ENCODE measurements around the gene TMEM135. TPM values are rescaled to one million over a fixed set of nuclear protein-coding genes. Genes with fewer than 3 reads are reported as not detected.
"Not testable (repeated sequence)": the region's sequence is repeated elsewhere in the genome, so short reads cannot be mapped to it uniquely, and the experiment has no call there.

Gene TMEM135
- polyA plus RNA-seq, 1 of the 3 experiments (the other 2 are of a cell fraction) = 3.0 TPM

DNA sequence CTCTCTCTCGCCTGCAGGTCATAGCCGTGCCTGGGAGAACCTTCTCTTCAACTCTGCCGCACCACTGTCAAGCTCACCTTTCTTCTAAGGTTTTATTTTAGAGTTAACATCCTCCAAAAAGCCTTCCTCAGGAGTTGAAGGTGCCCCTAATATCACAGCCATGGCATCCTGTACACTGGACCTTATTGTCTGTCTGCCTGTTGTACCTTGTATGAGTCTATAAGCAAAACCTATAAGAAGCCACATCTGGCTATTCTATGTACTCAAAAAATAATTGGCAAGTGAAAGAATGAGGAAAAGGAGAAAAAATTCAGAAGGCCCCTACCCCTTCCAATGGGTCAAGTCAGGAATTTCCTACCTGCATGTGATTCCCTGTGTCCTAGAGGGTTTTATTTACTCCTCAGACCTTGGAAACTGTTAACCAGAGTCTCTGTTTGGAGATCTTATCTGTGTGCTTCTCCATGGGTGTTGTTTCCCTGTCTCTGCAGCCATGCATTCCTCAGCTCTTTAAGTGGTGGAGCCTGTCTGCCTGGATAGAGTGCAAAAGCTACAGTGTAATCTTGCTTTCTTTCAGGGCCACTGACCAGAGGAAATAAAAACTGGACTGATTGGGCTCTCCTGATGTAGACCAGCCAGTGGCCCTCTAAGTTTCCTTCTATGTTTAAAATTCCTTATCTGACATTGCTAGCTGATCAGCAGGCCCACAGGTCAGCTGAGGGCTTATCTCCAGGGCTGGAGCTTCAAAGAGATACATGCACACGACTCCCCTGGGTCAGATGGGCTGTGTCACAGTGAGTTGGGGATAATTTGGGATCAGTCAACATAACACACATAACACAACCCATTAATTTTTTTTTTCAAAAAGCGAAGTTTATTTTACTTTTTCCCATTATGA is 37.6 kb upstream of the TMEM135 start:
- Histone ChIP-seq H3K79me2 (ENCODE audit: insufficient read depth) (no peaks in the 10 kb centered on the region), H3K9ac (no peak overlapping the region), H2AFZ (ENCODE audit: low read depth) (peak overlapping the region; percentile 35), H3K9me2 (no peaks in the 10 kb centered on the region), H4K20me1 (ENCODE audit: insufficient read depth) (no peaks in the 10 kb centered on the region), H3F3A (replicated peaks; ENCODE audit: insufficient read depth) (no peaks in the 10 kb centered on the region), H3K4me3 (ENCODE audit: low read depth in 2 of 2, low read length in 1 of 2) (no peak overlapping the region), H3K4me1 (ENCODE audit: control insufficient read depth in 1 of 2, insufficient read depth in 2 of 2, low read depth in 1 of 2, low read length in 1 of 2) (peaks cover 5 to 8% of the 10 kb centered on the region in 2 experiments; a peak in 2 of 4 replicates), H3K36me3 (replicated peaks in 1 of 2; ENCODE audit: control insufficient read depth in 1 of 2, insufficient read depth in 2 of 2, low read length in 1 of 2) (no peaks in the 10 kb centered on the region), H3K27ac (ENCODE audit: low read depth in 2 of 2, low read length in 1 of 2) (no peak overlapping the region), H3K27me3 (ENCODE audit: insufficient read depth) (no peaks in the 10 kb centered on the region), H3K4me2 (no peak overlapping the region), H3K9me3 (no peaks in the 10 kb centered on the region)
- POLR2A ChIA-PET = interaction anchor here (0.5 kb wide), 1 partner anchor 26 kb away, joined by 3 read pairs; no protein-coding TSS in a partner anchor
- CTCF ChIA-PET = interaction anchor here (0.8 to 2.1 kb wide), 4 partner anchors 16 to 352 kb away, joined by 3 to 9 read pairs (median 4); no protein-coding TSS in a partner anchor
- peak; percentile 36 for DNase-seq
- WGBS (ENCODE audit: low lambda C conversion rate) = 61% methylated on average over 5 of the region's 5 CpGs
- TF ChIP-seq NFIC (IDR thresholded peaks at IDR 0.05; ENCODE audit: borderline replicate concordance) (no peak), GATA2 (CRISPR knock-in tag; IDR thresholded peaks at IDR 0.05) (peak; percentile 47; the same call in 1 of the 2 replicates)

DNA sequence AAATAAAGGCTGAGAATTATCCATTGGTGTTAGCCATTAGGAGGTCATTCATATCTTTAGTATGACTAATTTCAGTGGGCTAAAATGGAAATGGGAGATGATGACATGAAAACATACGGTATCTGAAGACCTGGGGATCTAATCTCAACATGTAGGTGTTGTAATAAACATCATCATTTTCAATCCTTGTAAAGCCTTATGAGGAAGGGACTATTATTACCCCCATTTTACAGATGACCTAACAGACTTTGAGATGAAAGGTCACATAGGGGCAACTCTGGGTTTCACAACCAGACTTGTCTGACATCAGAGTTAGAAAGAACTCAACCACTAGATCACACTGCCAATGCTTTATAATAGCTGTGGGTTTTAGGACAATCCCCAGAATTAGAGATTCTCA is 34.8 kb upstream of the TMEM135 start:
- Histone ChIP-seq H3K4me3 (ENCODE audit: low read depth in 2 of 2, low read length in 1 of 2) (no peak overlapping the region), H2AFZ (ENCODE audit: low read depth) (no peak overlapping the region), H3K9me3 (no peaks in the 10 kb centered on the region), H3K4me1 (ENCODE audit: control insufficient read depth in 1 of 2, insufficient read depth in 2 of 2, low read depth in 1 of 2, low read length in 1 of 2) (peaks cover 5 to 8% of the 10 kb centered on the region in 2 experiments; a peak in 2 of 4 replicates), H3K9me2 (no peaks in the 10 kb centered on the region), H4K20me1 (ENCODE audit: insufficient read depth) (no peaks in the 10 kb centered on the region), H3K27ac (ENCODE audit: low read depth in 2 of 2, low read length in 1 of 2) (no peak overlapping the region), H3K79me2 (ENCODE audit: insufficient read depth) (no peaks in the 10 kb centered on the region), H3F3A (replicated peaks; ENCODE audit: insufficient read depth) (no peaks in the 10 kb centered on the region), H3K4me2 (no peak overlapping the region), H3K36me3 (replicated peaks in 1 of 2; ENCODE audit: control insufficient read depth in 1 of 2, insufficient read depth in 2 of 2, low read length in 1 of 2) (no peaks in the 10 kb centered on the region), H3K27me3 (ENCODE audit: insufficient read depth) (no peaks in the 10 kb centered on the region), H3K9ac (no peak overlapping the region)
- POLR2A ChIA-PET = no interaction called here
- 76% methylated on average over 1 of the region's 1 CpG for WGBS (ENCODE audit: low lambda C conversion rate)
- CTCF ChIA-PET = interaction anchor here (1.2 kb wide), 1 partner anchor 7 kb away, joined by 3 read pairs; no protein-coding TSS in a partner anchor
- TF ChIP-seq NFIC (IDR thresholded peaks at IDR 0.05; ENCODE audit: borderline replicate concordance) (no peak), GABPA (IDR thresholded peaks at IDR 0.05; ENCODE audit: low read depth) (no peak), TCF12 (IDR thresholded peaks at IDR 0.05) (no peak), MXI1 (IDR thresholded peaks at IDR 0.05; ENCODE audit: low read depth, low read length) (no peak), TEAD4 (IDR thresholded peaks at IDR 0.05; ENCODE audit: borderline replicate concordance, insufficient read depth) (no peak), RAD21 (IDR thresholded peaks at IDR 0.05; ENCODE audit: low read length) (no peak), RCOR1 (IDR thresholded peaks at IDR 0.05; ENCODE audit: low read length) (no peak), RFX5 (IDR thresholded peaks at IDR 0.05; ENCODE audit: low read length) (no peak), YY1 (IDR thresholded peaks at IDR 0.05; ENCODE audit: low read depth) (no peak), GATA2 (CRISPR knock-in tag; IDR thresholded peaks at IDR 0.05) (no peak)
- TF ChIP-seq, protein P1, sequence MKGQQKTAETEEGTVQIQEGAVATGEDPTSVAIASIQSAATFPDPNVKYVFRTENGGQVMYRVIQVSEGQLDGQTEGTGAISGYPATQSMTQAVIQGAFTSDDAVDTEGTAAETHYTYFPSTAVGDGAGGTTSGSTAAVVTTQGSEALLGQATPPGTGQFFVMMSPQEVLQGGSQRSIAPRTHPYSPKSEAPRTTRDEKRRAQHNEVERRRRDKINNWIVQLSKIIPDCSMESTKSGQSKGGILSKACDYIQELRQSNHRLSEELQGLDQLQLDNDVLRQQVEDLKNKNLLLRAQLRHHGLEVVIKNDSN (IDR thresholded peaks at IDR 0.05; ENCODE audit: borderline replicate concordance, low read depth) = no peak
- TF ChIP-seq, protein P2, sequence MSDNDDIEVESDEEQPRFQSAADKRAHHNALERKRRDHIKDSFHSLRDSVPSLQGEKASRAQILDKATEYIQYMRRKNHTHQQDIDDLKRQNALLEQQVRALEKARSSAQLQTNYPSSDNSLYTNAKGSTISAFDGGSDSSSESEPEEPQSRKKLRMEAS (IDR thresholded peaks at IDR 0.05; ENCODE audit: low read depth) = no peak
- TF ChIP-seq, protein P3, sequence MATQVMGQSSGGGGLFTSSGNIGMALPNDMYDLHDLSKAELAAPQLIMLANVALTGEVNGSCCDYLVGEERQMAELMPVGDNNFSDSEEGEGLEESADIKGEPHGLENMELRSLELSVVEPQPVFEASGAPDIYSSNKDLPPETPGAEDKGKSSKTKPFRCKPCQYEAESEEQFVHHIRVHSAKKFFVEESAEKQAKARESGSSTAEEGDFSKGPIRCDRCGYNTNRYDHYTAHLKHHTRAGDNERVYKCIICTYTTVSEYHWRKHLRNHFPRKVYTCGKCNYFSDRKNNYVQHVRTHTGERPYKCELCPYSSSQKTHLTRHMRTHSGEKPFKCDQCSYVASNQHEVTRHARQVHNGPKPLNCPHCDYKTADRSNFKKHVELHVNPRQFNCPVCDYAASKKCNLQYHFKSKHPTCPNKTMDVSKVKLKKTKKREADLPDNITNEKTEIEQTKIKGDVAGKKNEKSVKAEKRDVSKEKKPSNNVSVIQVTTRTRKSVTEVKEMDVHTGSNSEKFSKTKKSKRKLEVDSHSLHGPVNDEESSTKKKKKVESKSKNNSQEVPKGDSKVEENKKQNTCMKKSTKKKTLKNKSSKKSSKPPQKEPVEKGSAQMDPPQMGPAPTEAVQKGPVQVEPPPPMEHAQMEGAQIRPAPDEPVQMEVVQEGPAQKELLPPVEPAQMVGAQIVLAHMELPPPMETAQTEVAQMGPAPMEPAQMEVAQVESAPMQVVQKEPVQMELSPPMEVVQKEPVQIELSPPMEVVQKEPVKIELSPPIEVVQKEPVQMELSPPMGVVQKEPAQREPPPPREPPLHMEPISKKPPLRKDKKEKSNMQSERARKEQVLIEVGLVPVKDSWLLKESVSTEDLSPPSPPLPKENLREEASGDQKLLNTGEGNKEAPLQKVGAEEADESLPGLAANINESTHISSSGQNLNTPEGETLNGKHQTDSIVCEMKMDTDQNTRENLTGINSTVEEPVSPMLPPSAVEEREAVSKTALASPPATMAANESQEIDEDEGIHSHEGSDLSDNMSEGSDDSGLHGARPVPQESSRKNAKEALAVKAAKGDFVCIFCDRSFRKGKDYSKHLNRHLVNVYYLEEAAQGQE (IDR thresholded peaks at IDR 0.05; ENCODE audit: low read depth, low read length) = no peak
- DNase-seq = no peak

DNA sequence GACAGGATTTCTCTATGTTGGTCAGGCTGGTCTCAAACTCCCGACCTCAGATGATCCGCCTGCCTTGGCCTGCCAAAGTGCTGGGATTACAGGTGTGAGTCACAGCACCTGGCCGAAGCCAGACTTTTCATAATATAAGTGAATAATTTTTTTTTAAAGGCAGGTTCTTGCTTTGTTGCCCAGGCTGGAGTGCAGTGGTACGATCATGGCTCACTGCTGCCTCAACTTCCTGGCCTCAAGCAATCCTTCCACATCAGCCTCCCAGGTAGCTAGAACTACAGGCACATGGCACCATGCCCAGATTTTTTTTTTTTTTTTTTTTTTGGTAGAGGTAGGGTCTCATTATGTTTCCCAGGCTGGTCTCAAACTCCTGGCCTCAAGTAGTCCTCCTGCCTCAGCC is 33.5 kb upstream of the TMEM135 start:
- not testable (repeated sequence) for H3K36me3 ChIP-seq (replicated peaks in 1 of 2; ENCODE audit: control insufficient read depth in 1 of 2, insufficient read depth in 2 of 2, low read length in 1 of 2); H3K4me1 ChIP-seq (ENCODE audit: control insufficient read depth in 1 of 2, insufficient read depth in 2 of 2, low read depth in 1 of 2, low read length in 1 of 2); DNase-seq; H3K27ac ChIP-seq (ENCODE audit: low read depth in 2 of 2, low read length in 1 of 2); H3K27me3 ChIP-seq (ENCODE audit: insufficient read depth); H3K9me2 ChIP-seq; H3K9me3 ChIP-seq; H4K20me1 ChIP-seq (ENCODE audit: insufficient read depth); H3K4me2 ChIP-seq; H3K4me3 ChIP-seq (ENCODE audit: low read depth in 2 of 2, low read length in 1 of 2); H3F3A ChIP-seq (replicated peaks; ENCODE audit: insufficient read depth); H3K79me2 ChIP-seq (ENCODE audit: insufficient read depth); H2AFZ ChIP-seq (ENCODE audit: low read depth); H3K9ac ChIP-seq
- WGBS (ENCODE audit: low lambda C conversion rate) = 68% methylated on average over 4 of the region's 4 CpGs
- ChIA-PET CTCF (interaction anchor here (1.0 to 1.2 kb wide), 2 partner anchors 9 to 287 kb away, joined by 3 read pairs; no protein-coding TSS in a partner anchor), POLR2A (interaction anchor here (0.6 kb wide), 1 partner anchor 16 kb away, joined by 3 read pairs; no protein-coding TSS in a partner anchor)

All from SK-N-SH (cell line).